Keratinocyte (primary cell): ENCODE results near the gene FBXO42. TPM values are rescaled to one million over a fixed set of nuclear protein-coding genes. Genes with fewer than 3 reads are reported as not detected.

Experiments
- DNase-seq: peaks from one replicate; pipeline ENCODE4 v3.0.0-alpha.2; 2011; ENCODE audit warnings: low read depth, missing footprints, low spot score
- FAIRE-seq: peaks from 2 replicates; lab custom pipeline; 2011; peaks lifted over from hg19 to GRCh38; lab: Jason Lieb, UNC
- H2AFZ ChIP-seq: 2 replicates; pipeline ENCODE4 v1.6.0; 2012; ENCODE audit warnings: low read length, control low read depth, inconsistent platforms; ENCODE audit not compliant: control insufficient read depth
- H3K27ac ChIP-seq: 2 replicates; pipeline ENCODE4 v1.5.1; 2011; ENCODE audit warnings: low read length; ENCODE audit not compliant: control insufficient read depth, insufficient read depth
- H3K27me3 ChIP-seq: 3 replicates; pipeline ENCODE4 v1.6.0; 2011; ENCODE audit warnings: low read length; ENCODE audit not compliant: control insufficient read depth, insufficient read depth; ENCODE audit errors: extremely low read depth
- H3K36me3 ChIP-seq, 2 experiments: 2 replicates in 1 of 2; 3 replicates in 1 of 2; pipeline ENCODE4 v1.5.1; 2011; ENCODE audit warnings: low read length in 2 of 2, mild to moderate bottlenecking in 1 of 2; ENCODE audit not compliant: control insufficient read depth in 2 of 2, insufficient read depth in 2 of 2; ENCODE audit errors: extremely low read depth in 1 of 2
- H3K4me1 ChIP-seq: 3 replicates; pipeline ENCODE4 v1.5.1; 2011; ENCODE audit warnings: low read length; ENCODE audit not compliant: control insufficient read depth, insufficient read depth; ENCODE audit errors: extremely low read depth
- H3K4me2 ChIP-seq: 3 replicates; pipeline ENCODE4 v1.6.0; 2011; ENCODE audit warnings: low read depth, low read length; ENCODE audit not compliant: control insufficient read depth, insufficient read depth; ENCODE audit errors: extremely low read depth
- H3K4me3 ChIP-seq, 3 experiments: fragments of 200-600 bp in 1 of 3; sonication (generic) in 1 of 3; 2 replicates in 2 of 3; 3 replicates in 1 of 3; pipeline ENCODE4 v1.5.1; 2011 to 2016; ENCODE audit warnings: low read length in 3 of 3, mild to moderate bottlenecking in 3 of 3, control low read depth in 2 of 3, inconsistent platforms in 1 of 3, low read depth in 1 of 3, mixed read lengths in 1 of 3, mixed run types in 1 of 3, moderate library complexity in 1 of 3; ENCODE audit not compliant: control insufficient read depth in 2 of 3, insufficient read depth in 2 of 3; ENCODE audit errors: extremely low read depth in 1 of 3
- H3K79me2 ChIP-seq: 2 replicates; pipeline ENCODE4 v1.6.0; 2012; ENCODE audit warnings: low read length; ENCODE audit not compliant: control insufficient read depth, insufficient read depth
- H3K9ac ChIP-seq: 3 replicates; pipeline ENCODE4 v1.6.0; 2011; ENCODE audit warnings: low read length; ENCODE audit not compliant: control insufficient read depth, insufficient read depth; ENCODE audit errors: extremely low read depth
- H3K9me1 ChIP-seq: 3 replicates; pipeline ENCODE4 v1.6.0; 2011; ENCODE audit warnings: low read length; ENCODE audit not compliant: control insufficient read depth, insufficient read depth; ENCODE audit errors: extremely low read depth
- H3K9me3 ChIP-seq: 2 replicates; pipeline ENCODE4 v1.5.1; 2012; ENCODE audit warnings: low read depth, low read length; ENCODE audit not compliant: control insufficient read depth
- H4K20me1 ChIP-seq: 3 replicates; pipeline ENCODE4 v1.6.0; 2011; ENCODE audit warnings: low read length; ENCODE audit not compliant: control insufficient read depth, insufficient read depth; ENCODE audit errors: extremely low read depth
- EZH2 ChIP-seq: IDR thresholded peaks from one replicate; pipeline ENCODE4 v1.6.1; 2012; ENCODE audit warnings: inconsistent platforms, mild to moderate bottlenecking, low read length, moderate library complexity
- dilution Hi-C: fragments of 300-500 bp; cut with MboI; formaldehyde crosslinking; loops from one replicate; pipeline ENCODE4 v1.7.0; 2020; ENCODE audit warnings: low sequenced_read_pairs; ENCODE audit not compliant: extremely low pct_ligation_motif_present
- polyA plus RNA-seq, 5 experiments: library from polyadenylated mRNA; depleted of rRNA in 3 of 5; stranded (reverse) in 3 of 5; stranded (forward) in 1 of 5; unstranded in 1 of 5; fragments of >200 nt; gene quantifications; 1 replicate in 1 of 5; 2 replicates in 3 of 5; 3 replicates in 1 of 5; pipeline versions ENCODE4 v1.2.1 to v1.2.3, GENCODE V29; 2011 to 2012; ENCODE audit warnings: missing spikeins in 2 of 5, low read depth in 1 of 5, low replicate concordance in 1 of 5
- TF ChIP-seq, protein P1 (sequence below), 3 experiments: IDR thresholded peaks in 1 of 3; conservative IDR thresholded peaks in 1 of 3; optimal IDR thresholded peaks in 1 of 3; 2 replicates in 2 of 3; 3 replicates in 1 of 3; pipeline versions ENCODE3 to v1.5.1; 2011; ENCODE audit warnings: low read length in 3 of 3, mild to moderate bottlenecking in 3 of 3, moderate library complexity in 2 of 3, control low read depth in 1 of 3, inconsistent platforms in 1 of 3; ENCODE audit not compliant: insufficient read depth in 2 of 3; ENCODE audit errors: extremely low read depth in 1 of 3

The FBXO42 gene
- polyA plus RNA-seq, 1 donor (not counting 4 experiments of a cell fraction or from before 2014, with no cell fraction given) = 14.1 TPM

DNA sequence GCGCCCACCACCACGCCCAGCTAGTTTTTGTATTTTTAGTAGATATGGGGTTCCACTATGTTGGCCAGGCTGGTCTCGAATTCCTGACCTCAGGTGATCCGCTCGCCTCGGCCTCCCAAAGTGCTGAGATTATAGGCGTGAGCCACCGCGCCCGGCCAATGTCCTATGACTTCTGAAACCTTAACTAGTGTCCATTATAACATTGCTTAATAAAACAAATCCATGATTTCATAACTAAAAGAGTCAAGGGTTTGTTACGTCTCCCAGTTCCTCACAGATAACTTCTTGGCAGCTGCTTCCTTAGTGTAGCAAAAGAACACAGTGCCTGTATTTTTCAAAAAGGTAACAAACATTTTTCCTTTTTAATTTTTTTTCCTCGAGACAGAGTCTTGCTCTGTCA, 53.6 kb downstream of the FBXO42 start:
- Histone ChIP-seq H3K9ac (no peak overlapping the region), H3K4me3 (no peak overlapping the region), H3K4me2 (no peak overlapping the region), H3K36me3 (peaks cover 1 to 10% of the 10 kb centered on the region in 2 experiments), H4K20me1 (no peaks in the 10 kb centered on the region), H2AFZ (no peak overlapping the region), H3K27ac (no peak overlapping the region), H3K27me3 (no peaks in the 10 kb centered on the region), H3K9me1 (no peaks in the 10 kb centered on the region), H3K9me3 (no peaks in the 10 kb centered on the region), H3K4me1 (peaks cover 29% of the 10 kb centered on the region), H3K79me2 (peaks cover 2% of the 10 kb centered on the region)
- FAIRE-seq (no peak), DNase-seq (no peak)
- TF ChIP-seq EZH2 = no peak
- TF ChIP-seq, protein P1, sequence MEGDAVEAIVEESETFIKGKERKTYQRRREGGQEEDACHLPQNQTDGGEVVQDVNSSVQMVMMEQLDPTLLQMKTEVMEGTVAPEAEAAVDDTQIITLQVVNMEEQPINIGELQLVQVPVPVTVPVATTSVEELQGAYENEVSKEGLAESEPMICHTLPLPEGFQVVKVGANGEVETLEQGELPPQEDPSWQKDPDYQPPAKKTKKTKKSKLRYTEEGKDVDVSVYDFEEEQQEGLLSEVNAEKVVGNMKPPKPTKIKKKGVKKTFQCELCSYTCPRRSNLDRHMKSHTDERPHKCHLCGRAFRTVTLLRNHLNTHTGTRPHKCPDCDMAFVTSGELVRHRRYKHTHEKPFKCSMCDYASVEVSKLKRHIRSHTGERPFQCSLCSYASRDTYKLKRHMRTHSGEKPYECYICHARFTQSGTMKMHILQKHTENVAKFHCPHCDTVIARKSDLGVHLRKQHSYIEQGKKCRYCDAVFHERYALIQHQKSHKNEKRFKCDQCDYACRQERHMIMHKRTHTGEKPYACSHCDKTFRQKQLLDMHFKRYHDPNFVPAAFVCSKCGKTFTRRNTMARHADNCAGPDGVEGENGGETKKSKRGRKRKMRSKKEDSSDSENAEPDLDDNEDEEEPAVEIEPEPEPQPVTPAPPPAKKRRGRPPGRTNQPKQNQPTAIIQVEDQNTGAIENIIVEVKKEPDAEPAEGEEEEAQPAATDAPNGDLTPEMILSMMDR (optimal IDR thresholded peaks at IDR 0.05 in 1 of 3, IDR thresholded peaks at IDR 0.05 in 1 of 3, conservative IDR thresholded peaks at IDR 0.05 in 1 of 3; ENCODE audit: extremely low read depth in 1 of 3, insufficient read depth in 2 of 3, low read length in 3 of 3) = no peak
- dilution Hi-C loops = no loop called here

DNA sequence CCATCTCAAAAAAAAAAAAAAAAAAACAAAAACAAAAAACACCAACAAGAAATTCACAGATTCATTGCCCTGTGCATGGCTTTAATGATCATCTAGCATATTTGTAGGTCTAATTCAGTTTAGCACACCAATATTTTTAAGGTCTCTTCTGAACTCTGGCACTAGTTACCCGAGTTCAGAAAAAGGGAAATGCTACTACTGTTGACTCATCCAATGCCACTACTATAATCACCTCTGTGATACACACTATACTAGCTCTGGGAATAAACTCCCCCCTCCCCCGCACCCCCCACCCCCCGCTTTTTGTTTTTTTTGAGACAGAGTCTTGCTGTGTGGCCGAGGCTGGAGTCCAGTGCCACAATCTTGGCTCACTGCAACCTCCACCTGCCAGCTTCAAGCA, 55.6 kb downstream of the FBXO42 start:
- H3K9me3 ChIP-seq = no peaks in the 10 kb centered on the region
- H2AFZ ChIP-seq = no peak overlapping the region
- H4K20me1 ChIP-seq = no peaks in the 10 kb centered on the region
- H3K79me2 ChIP-seq = peaks cover 2% of the 10 kb centered on the region
- peaks cover 29% of the 10 kb centered on the region for H3K4me1 ChIP-seq
- dilution Hi-C loops = no loop called here
- H3K9me1 ChIP-seq = no peaks in the 10 kb centered on the region
- H3K36me3 ChIP-seq = peaks cover 3% of the 10 kb centered on the region in 2 experiments
- no peak for FAIRE-seq
- no peak overlapping the region for H3K4me2 ChIP-seq
- H3K4me3 ChIP-seq = no peak overlapping the region
- TF ChIP-seq EZH2 = no peak
- TF ChIP-seq, protein P1 (optimal IDR thresholded peaks at IDR 0.05 in 1 of 3, IDR thresholded peaks at IDR 0.05 in 1 of 3, conservative IDR thresholded peaks at IDR 0.05 in 1 of 3; ENCODE audit: extremely low read depth in 1 of 3, insufficient read depth in 2 of 3, low read length in 3 of 3) = no peak
- H3K9ac ChIP-seq = no peak overlapping the region
- no peak overlapping the region for H3K27ac ChIP-seq
- no peaks in the 10 kb centered on the region for H3K27me3 ChIP-seq
- DNase-seq = no peak
